HEK293T (cell line): ENCODE data around the gene SERINC1.

Experiments used
- CTCF ChIA-PET: fragments of 350-600 bp; formaldehyde crosslinking; extraction: SDS; loops from one replicate; lab custom pipeline; 2021; ENCODE audit warnings: antibody characterized with exemption, inconsistent platforms; lab: Yijun Ruan, JAX
- POLR2A ChIA-PET: fragments of 350-600 bp; formaldehyde crosslinking; extraction: SDS; loops from one replicate; lab custom pipeline; 2020; ENCODE audit warnings: antibody characterized with exemption, inconsistent platforms; lab: Yijun Ruan, JAX
- DNase-seq: peaks from one replicate; pipeline ENCODE4 v3.0.0; 2012; ENCODE audit warnings: mixed read lengths; ENCODE audit errors: extremely low spot score
- ARNT ChIP-seq: fragments of 450-650 bp; IDR thresholded peaks from 2 replicates; pipeline ENCODE4 v1.6.1; 2017; ENCODE audit warnings: mild to moderate bottlenecking
- BHLHE40 ChIP-seq: fragments of 450-650 bp; IDR thresholded peaks from 2 replicates; pipeline ENCODE4 v1.6.1; 2016; ENCODE audit warnings: mild to moderate bottlenecking, moderate library complexity, borderline replicate concordance
- CTBP1 ChIP-seq: fragments of 450-650 bp; IDR thresholded peaks from 2 replicates; pipeline ENCODE4 v1.6.1; 2016; ENCODE audit warnings: borderline replicate concordance
- ELF4 ChIP-seq: fragments of 450-650 bp; IDR thresholded peaks from 2 replicates; pipeline ENCODE4 v1.6.1; 2017; ENCODE audit warnings: antibody characterized with exemption
- FOXA1 ChIP-seq: fragments of 450-650 bp; IDR thresholded peaks from 2 replicates; pipeline ENCODE4 v1.6.1; 2016; ENCODE audit warnings: mild to moderate bottlenecking
- FOXK2 ChIP-seq: fragments of 450-650 bp; IDR thresholded peaks from 2 replicates; pipeline ENCODE4 v1.6.1; 2016; ENCODE audit warnings: mild to moderate bottlenecking
- FOXM1 ChIP-seq: fragments of 450-650 bp; IDR thresholded peaks from 2 replicates; pipeline ENCODE4 v1.6.1; 2017; ENCODE audit warnings: mild to moderate bottlenecking, borderline replicate concordance
- HDGF ChIP-seq: fragments of 450-650 bp; IDR thresholded peaks from 2 replicates; pipeline ENCODE4 v1.6.1; 2017; ENCODE audit warnings: antibody characterized with exemption, borderline replicate concordance
- L3MBTL2 ChIP-seq: fragments of 450-650 bp; conservative IDR thresholded peaks from 2 replicates; pipeline ENCODE4 v1.6.1; 2016; ENCODE audit warnings: mild to moderate bottlenecking
- LEF1 ChIP-seq: fragments of 450-650 bp; IDR thresholded peaks from 2 replicates; pipeline ENCODE4 v1.6.1; 2017; ENCODE audit warnings: mild to moderate bottlenecking, borderline replicate concordance
- NFRKB ChIP-seq: fragments of 450-650 bp; IDR thresholded peaks from 2 replicates; pipeline ENCODE4 v1.6.1; 2016; ENCODE audit warnings: mild to moderate bottlenecking, moderate library complexity
- PKNOX1 ChIP-seq: fragments of 450-650 bp; IDR thresholded peaks from 2 replicates; pipeline ENCODE4 v1.6.1; 2016
- SP1 ChIP-seq: fragments of 450-650 bp; IDR thresholded peaks from 2 replicates; pipeline ENCODE4 v1.6.1; 2017
- SUZ12 ChIP-seq: fragments of 450-650 bp; IDR thresholded peaks from 2 replicates; pipeline ENCODE4 v1.6.1; 2016; ENCODE audit warnings: mild to moderate bottlenecking
- TARDBP ChIP-seq: fragments of 450-650 bp; IDR thresholded peaks from 2 replicates; pipeline ENCODE4 v1.6.1; 2016
- ZNF384 ChIP-seq: fragments of 450-650 bp; IDR thresholded peaks from 2 replicates; pipeline ENCODE4 v1.6.1; 2016

Gene SERINC1

GRCh38 chr6:122428781-122429180 lies 42.8 kb downstream of the SERINC1 start:
- CTCF ChIA-PET: no interaction called here
- no peak for DNase-seq
- POLR2A ChIA-PET: no interaction called here
- TF ChIP-seq SP1: no peak
- TF ChIP-seq TARDBP: no peak
- no peak for TF ChIP-seq HDGF
- TF ChIP-seq FOXA1: no peak
- no peak for TF ChIP-seq FOXK2
- TF ChIP-seq ELF4: no peak
- no peak for TF ChIP-seq SUZ12
- TF ChIP-seq CTBP1: no peak
- no peak for TF ChIP-seq ZNF384
- no peak for TF ChIP-seq BHLHE40
- TF ChIP-seq FOXM1: no peak
- no peak for TF ChIP-seq LEF1
- TF ChIP-seq L3MBTL2: no peak
- TF ChIP-seq ARNT: no peak
- TF ChIP-seq NFRKB: no peak
- TF ChIP-seq PKNOX1: no peak

DNA sequence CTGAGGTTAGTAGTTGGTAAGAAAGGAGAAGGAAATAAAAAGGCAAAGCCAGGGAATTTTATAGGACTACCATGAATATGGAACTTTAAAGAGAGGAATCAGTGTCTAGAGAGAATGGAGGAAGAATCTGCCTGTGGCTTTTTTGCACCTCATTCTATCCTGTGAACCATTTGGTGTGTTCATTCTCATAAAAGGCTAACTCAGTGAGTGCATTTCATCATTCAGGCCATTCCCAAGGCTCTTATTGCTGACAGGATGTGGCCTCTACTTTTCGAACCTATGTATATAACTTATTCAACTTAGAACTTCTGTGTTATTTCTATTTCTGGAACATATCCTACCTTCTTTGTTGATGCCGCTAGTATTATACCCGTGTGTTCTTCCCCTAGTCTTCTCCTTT lies 45.0 kb downstream of the SERINC1 start:
- CTCF ChIA-PET: interaction anchor here (0.7 kb wide), 1 partner anchor 14 kb away, joined by 3 read pairs; no protein-coding TSS in a partner anchor
- POLR2A ChIA-PET: no interaction called here

GRCh38 chr6:122423734-122424133 lies 47.9 kb downstream of the SERINC1 start:
- ChIA-PET CTCF (no interaction called here), POLR2A (no interaction called here)
- no peak for DNase-seq
- TF ChIP-seq SP1 (no peak), ZNF384 (no peak), TARDBP (no peak), BHLHE40 (no peak)

More for the DNA sequence above, 45.0 kb downstream of the SERINC1 start:
- TF ChIP-seq HDGF (no peak), TARDBP (no peak)
- DNase-seq: no peak

DNA sequence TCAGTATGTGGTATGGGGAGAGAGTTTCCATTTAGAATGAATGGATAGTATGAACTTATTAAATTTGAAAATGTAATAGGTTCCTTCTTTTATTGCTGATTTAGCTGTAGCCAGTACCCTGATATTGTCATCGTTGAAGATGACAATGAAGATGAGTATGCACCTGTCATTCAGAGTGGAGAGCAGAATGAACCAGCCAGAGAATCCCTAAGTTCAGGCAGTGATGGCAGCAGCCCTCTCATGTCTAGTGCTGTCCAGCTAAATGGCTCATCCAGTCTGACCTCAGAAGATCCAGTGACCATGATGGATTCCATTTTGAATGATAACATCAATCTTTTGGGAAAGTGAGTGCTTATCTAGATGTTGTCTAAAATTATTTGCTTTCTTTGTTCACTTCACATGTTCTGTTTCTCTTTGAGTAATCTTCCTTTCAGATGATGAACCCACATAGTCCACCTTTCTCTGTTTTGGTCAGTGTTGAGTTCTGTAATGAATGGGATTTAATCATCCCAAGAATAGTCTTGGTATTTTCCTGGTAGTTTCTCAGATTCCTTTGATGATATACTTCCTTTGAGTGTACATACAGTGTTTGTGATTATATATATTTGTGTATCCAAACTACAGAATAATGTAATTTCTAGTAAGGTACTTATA lies 48.9 kb downstream of the SERINC1 start:
- DNase-seq: no peak
- POLR2A ChIA-PET: no interaction called here
- CTCF ChIA-PET: no interaction called here
- TF ChIP-seq BHLHE40 (no peak), PKNOX1 (no peak), FOXM1 (no peak), ARNT (no peak), FOXK2 (no peak), HDGF (no peak)

GRCh38 chr6:122422003-122422402 lies 49.6 kb downstream of the SERINC1 start:
- TF ChIP-seq LEF1: no peak
- no peak for TF ChIP-seq ZNF384
- no peak for TF ChIP-seq ELF4
- no peak for TF ChIP-seq PKNOX1
- TF ChIP-seq CTBP1: no peak
- no peak for TF ChIP-seq SP1
- no peak for TF ChIP-seq L3MBTL2
- TF ChIP-seq BHLHE40: no peak
- ChIA-PET POLR2A (no interaction called here), CTCF (no interaction called here)
- no peak for DNase-seq

DNA sequence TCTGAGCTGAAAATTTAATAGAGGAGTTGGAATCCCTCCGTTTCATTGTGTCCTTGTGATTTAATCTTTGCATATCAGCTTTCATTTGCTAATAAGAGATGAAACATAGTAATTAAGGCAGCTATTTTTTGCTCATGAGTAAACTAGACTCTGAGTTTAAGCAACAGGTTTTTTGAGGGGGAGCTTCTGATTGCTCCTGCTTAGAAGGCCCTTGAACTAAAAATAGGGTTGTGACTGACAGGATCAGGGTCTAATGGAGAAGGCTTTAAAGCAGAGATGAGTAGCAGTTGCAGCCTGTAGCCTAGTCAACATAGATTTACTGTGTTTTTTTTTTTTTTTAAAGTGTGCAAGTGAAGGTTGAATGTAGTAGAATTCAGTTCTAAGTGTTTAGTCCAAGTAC lies 54.8 kb downstream of the SERINC1 start:
- no peak for DNase-seq
- TF ChIP-seq FOXK2: no peak
- TF ChIP-seq ZNF384: no peak
- TF ChIP-seq SUZ12: no peak
- TF ChIP-seq CTBP1: no peak
- no peak; the same call in 1 of the 2 replicates for TF ChIP-seq PKNOX1
- no peak for TF ChIP-seq L3MBTL2
- TF ChIP-seq LEF1: no peak
- TF ChIP-seq SP1: no peak
- TF ChIP-seq ELF4: no peak
- no peak for TF ChIP-seq BHLHE40
- ChIA-PET CTCF (no interaction called here), POLR2A (interaction anchor here (0.9 kb wide), 1 partner anchor 15 kb away, joined by 3 read pairs; no protein-coding TSS in a partner anchor)
